KOPT-K1 (cell line): ENCODE results near the gene TMEM255B.

Experiments
- H3K27ac ChIP-seq: fragments of 200-600 bp; sonication (generic); 2 replicates; pipeline ENCODE4 v1.5.1; 2016; ENCODE audit warnings: antibody characterized with exemption, mild to moderate bottlenecking, low read depth, low read length; ENCODE audit not compliant: poor library complexity, severe bottlenecking
- H3K36me3 ChIP-seq: fragments of 200-600 bp; sonication (generic); 2 replicates; pipeline ENCODE4 v1.5.1; 2017; ENCODE audit warnings: antibody characterized with exemption, mild to moderate bottlenecking, low read length, moderate library complexity; ENCODE audit not compliant: insufficient read depth
- H3K9me3 ChIP-seq: fragments of 200-600 bp; sonication (generic); 2 replicates; pipeline ENCODE4 v1.5.1; 2017; ENCODE audit warnings: antibody characterized with exemption, low read length, mild to moderate bottlenecking; ENCODE audit not compliant: insufficient read depth, poor library complexity, severe bottlenecking

The TMEM255B gene

DNA sequence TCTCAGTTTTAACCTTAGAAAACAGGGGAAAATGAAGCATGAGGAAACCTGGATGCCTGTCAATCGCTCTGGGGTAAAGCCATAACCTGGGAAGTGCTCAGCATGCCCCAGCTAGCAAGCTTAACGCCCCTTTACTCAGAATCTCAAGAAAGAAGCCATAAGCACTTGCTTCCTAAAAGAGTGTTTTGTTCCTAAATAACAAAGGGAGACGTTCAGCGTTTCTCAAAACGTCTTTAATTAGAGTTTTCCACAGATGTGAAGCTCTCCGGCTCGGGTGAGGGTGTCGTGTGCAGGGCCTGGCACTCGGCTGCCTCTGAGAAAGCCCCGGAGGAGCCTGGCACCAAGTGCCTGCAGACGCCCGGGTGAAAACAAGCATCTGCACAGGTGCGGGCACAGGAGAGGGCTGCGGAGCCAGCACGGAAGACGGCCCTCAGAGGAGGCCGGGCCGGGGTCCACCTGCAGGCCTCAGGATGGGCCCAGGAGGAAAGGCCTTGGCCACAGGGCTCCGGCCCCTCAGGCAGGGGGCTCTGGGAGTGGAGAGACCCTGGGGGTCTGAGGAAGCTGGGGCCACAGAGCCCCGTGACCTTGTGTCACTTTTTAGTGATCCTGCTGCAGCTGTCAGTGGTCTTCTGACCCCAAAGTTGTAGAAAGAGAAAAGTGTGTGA lies 98.6 kb downstream of the TMEM255B start:
- Histone ChIP-seq H3K9me3 (peaks cover 4% of the 10 kb centered on the region), H3K27ac (no peak overlapping the region), H3K36me3 (no peaks in the 10 kb centered on the region)

DNA sequence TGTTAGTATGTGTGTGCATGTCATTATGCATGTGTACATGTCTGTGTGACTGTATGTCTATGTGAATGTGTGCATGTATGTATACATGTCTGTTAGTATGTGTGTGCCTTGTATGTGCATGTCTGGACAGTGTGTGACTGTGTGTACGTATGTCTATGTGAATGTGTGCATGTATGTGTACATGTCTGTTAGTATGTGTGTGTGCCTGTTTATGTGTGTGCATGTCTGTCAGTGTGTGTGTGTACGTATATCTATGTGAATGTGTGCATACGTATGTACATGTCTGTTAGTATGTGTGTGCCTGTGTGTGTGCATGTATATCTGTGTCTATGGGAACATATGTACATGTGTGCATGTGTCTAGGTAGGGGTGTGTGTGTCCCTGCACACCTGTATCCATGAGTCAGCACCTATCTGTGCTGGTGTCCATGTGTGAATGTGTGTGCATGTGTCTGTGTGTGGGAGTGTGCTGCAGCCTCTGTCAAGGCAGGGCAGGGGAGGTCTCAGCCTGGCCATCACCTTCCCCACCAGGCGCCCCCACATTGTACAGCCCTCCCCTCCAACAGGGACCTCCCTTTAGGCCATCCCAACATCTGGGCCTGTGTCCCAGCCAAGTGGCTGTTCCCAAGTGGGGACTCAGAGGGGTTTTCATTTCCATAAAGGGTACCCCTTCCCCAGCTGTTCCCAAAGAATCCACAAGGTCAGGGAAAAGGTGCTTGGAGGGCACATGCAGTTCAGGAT lies 100.5 kb downstream of the TMEM255B start:
- H3K27ac ChIP-seq = no peak overlapping the region
- H3K36me3 ChIP-seq = no peaks in the 10 kb centered on the region
- H3K9me3 ChIP-seq = peaks cover 8% of the 10 kb centered on the region

DNA sequence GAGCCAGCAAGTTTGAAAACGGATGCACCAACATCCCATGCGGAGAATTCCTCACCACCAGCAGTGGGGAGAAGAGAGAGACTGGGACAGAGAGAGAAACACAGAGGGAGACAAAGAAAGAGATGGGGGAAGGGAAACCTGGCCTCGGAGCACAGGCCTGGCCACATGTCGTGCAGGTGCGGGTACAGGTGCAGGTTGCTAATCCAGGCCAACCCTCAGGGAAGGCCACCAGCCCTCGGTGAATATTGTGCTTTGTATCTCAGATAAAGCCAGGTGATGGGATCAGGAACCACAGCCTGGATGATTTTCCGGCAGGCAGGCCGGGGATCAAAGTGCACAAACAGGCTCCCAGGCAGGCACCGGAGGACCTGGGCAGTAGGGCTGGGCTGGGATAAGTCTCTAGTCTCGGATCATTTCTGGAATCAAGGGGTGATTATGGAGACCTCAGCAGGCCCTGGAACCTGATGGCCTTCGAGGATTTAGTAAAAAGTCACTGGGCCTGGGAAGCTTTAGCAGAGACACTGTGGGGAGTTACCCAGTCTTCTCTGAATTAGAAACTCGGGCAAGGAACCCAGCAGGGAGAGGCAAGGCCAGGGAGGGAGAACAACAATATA lies 101.1 kb downstream of the TMEM255B start:
- Histone ChIP-seq H3K36me3 (no peaks in the 10 kb centered on the region), H3K27ac (no peak overlapping the region), H3K9me3 (peaks cover 11% of the 10 kb centered on the region)

DNA sequence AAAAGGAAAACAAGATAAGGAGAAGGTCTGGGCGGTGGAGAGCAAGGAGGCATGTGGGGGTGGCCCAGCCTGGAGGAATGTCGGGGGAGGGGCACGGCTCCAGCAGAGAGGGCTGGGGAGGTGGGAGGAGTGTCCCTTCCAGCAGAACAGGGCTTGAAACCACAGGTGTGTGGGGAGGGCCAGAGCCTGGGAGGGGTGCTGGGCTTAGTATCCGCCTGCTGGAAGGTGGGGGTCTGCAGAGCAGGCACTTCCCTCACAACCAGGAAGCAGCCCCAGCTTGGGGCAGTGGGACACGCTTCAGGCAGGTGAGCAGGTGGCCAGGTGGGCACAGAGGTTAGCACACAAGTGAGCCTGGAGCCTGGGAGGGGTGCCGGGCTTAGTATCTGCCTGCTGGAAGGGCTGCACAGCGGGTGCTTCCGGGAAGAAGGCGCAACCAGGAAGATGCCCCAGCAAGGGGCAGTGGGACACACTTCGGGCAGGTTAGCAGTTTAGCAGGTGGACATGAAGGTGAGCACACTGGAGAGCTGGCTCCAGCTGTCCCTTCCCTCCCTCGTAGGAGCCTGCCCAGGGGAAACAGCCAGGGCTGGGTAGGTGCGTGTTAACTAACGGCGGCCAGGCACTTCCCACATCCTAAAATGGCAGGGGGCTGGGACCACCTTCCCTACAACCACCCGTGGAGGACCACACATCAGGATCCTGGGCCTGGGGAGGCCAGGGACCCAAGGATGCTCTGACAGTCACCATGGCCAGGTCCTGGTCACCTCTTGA lies 101.8 kb downstream of the TMEM255B start:
- no peak overlapping the region for H3K27ac ChIP-seq
- peaks cover 11% of the 10 kb centered on the region for H3K9me3 ChIP-seq
- H3K36me3 ChIP-seq = no peaks in the 10 kb centered on the region

DNA sequence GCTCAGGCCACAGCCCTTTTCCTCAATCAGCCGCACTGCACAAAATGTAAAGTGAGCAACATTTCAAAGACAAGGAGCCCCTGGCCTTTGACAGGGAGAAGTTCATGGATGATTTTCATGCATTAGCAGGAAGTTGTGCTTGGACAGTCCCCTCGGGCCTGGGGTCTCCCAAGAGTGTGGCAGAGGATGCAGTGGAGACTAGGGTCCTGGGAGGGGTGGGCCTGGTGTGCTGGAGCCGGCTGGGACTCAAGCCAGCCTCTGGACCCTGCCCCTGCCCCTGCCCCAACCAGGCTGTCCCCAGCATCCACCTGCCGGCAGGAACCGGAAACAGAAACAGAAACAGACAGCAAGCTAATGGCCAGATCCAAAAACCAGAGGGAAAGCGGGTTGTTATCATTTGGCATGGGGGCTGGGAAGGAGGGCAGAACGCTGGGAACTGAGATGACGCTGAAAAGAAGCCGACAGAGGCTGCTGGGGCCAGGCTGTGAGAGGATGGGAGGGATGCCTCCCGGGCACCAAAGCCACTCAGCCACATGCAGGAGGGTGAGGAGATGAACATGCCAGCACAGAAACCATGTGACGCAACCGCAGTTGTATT lies 102.5 kb downstream of the TMEM255B start:
- Histone ChIP-seq H3K36me3 (no peaks in the 10 kb centered on the region), H3K27ac (no peak overlapping the region), H3K9me3 (peaks cover 11% of the 10 kb centered on the region)

DNA sequence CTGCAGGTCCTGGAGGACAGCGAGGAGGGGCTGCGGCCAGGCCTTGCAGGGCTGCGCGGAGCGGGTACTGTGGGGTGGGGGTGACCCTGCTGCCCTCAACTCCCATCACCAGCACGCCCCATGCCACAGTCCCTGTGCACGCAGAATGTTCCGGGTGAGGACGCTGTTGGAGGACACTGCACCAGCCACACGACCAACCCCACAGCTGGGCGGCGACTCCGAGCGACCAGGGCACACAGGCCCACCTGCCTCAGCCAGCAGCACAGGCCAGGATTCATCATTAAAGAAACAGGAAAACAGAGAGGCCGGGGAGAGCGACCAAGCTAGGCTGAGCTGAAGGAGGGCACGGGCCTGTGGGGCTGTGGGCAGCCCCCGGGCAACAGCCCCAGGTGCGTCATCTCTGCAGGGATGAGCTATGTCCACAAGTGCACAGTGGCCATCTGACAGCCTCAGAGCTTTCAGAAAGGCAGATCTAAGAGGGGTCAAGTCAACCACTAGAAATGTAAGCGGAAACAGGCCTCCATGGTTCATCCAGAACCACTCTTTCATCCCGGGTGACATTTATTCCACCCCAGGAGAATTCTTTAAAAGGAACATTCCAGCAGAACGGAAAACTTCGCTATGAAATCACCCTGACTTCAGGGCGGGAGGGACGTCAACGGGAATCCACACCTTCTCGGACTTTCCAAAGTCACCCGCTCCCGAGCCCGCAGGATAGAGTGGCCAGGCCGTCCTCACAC lies 103.3 kb downstream of the TMEM255B start:
- H3K9me3 ChIP-seq = peaks cover 11% of the 10 kb centered on the region
- no peaks in the 10 kb centered on the region for H3K36me3 ChIP-seq
- H3K27ac ChIP-seq = no peak overlapping the region

DNA sequence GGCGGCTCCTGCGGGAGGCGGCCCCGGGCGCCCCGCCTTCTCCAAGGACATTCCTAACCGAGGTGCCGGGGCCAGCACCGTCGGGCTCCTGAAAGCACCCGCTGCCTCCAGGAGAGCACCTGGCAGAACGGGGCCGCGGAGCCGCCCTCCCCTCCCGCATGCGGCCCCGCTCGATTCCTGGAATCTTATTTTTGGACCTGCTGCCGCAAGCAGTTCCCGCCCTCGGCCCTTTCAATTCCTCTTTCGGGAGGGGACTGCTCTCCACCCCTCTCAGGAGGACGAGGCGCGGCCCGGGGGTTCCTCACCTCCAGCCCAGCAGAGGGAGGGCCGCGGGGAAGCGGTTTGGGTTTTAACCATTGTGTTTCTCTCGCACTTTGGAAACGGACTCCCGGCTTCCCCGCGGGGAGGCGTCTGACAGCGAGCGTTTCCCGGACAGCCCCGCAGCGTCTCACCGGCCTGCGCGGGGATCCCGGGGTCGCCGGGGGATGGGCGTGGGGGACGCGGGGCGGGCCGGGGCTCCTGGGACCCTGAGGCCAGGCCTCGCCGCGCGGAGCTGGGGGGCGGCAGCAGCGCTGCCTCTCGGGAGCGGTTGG lies 104.0 kb downstream of the TMEM255B start:
- Histone ChIP-seq H3K36me3 (no peaks in the 10 kb centered on the region), H3K9me3 (peaks cover 16% of the 10 kb centered on the region), H3K27ac (no peak overlapping the region)

DNA sequence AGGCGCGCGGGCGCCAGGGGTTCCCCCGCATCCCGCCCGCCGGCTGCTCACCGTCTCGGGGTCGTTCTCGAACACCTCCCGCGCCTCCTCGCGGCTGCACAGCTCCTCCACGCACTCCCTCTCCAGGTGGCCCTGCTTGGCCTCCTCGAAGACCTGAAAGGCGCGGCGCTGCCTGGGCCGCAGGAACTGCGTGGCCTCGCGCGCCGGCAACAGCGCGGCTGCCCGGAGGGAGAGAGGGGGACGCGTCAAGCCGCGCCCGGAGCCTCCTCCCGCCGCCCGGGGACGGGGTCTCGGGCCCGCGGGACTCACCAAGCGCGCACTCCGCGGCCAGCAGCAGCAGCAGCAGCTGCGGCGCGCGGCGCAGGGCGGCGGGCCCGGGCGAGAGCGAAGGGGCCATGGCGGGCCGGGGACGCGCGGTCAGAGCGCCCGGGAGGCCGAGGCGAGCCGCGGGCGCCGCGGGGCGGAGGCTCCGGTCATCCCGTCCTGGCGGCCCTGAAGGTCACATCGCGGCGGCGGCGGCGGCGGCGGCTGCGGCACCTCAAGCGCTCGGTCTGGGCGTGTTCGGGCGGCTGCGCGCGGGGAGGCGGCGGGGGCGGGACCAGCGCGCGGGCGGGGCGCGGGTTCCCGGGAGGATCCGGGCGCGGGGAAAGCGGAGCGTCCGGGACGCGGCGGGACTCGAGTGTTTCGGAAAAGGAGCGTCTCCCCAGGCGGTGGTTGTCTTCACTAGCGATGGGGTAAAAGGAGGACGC lies 104.7 kb downstream of the TMEM255B start, which contains the start of gene GAS6:
Gene GAS6 (minus strand): TSS at position 553 of the 749 bp plus-strand sequence. CDS start 156 bp downstream, at position 397.
- Histone ChIP-seq H3K27ac (no peak within 1 kb of the TSS), H3K9me3 (peaks cover 18% of the 10 kb centered on the region), H3K36me3 (no peaks in the 10 kb centered on the region)

DNA sequence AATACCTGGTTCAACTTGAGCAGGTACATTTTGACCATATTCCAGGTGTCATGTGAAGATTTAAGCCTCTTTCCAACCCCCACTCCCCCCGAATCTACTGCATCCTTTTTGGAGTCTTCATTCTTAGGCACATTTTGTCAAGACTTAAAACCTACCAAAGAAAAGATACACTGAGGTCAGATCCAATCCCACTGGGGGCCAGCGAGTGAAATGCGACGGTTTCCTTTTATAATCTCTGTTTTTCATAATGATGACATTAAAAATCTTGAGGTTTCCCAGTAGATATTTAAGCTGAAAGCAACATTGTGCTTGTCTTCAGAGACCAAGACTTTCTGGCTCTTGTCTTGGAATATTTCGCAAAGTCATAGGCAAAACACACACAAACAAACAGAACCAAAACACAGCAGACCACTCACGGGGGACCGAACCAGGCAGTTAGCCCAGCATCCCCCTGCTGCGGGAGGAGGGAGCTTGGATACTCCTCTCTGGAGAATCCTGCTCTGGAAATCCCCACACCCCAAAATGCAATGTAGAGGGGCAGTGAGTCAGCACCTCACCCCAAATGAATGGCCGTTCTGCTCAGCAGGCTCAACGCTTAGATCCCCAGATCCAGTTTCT lies 105.4 kb downstream of the TMEM255B start:
- Histone ChIP-seq H3K9me3 (peaks cover 16% of the 10 kb centered on the region), H3K27ac (no peak overlapping the region), H3K36me3 (no peaks in the 10 kb centered on the region)

DNA sequence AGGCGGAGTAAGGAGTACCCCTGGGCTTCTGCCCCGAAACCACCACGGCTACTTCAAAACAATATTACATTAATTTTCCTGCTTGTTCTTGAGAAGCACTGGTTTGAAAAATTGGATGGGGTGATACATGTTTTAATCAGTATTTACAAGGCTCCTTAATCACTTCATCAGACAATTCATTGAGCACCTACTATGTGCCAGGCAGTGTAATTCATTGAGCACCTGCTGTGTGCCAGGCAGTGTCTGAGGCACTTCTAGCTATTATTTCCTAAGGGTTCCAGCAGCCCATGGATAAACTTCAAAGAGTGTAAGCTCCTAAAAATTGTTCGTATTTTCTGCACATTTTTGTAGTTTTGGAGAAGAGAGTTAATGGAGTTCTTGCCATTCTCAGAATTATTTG lies 106.4 kb downstream of the TMEM255B start:
- H3K36me3 ChIP-seq = no peaks in the 10 kb centered on the region
- H3K9me3 ChIP-seq = peaks cover 16% of the 10 kb centered on the region
- H3K27ac ChIP-seq = no peak overlapping the region
